Lung microvascular endothelial cell (primary cell): ENCODE measurements around the gene NUAK1. TPM values are rescaled to one million over a fixed set of nuclear protein-coding genes. Genes with fewer than 3 reads are reported as not detected.

Experiments
- total RNA-seq: library from RNA; depleted of rRNA; stranded (reverse); fragments of >200 nt; gene quantifications from 2 replicates; pipeline ENCODE4 v1.2.1, GENCODE V29; 2014

NUAK1 gene
- total RNA-seq, 1 donor from 2014 or later = 32.5 TPM

Other genes with a start within 250 kb of the NUAK1 start
- 35.9 and 41.0 TPM in 2 replicates for gene CKAP4, start 109.1 kb upstream of the NUAK1 start, total RNA-seq
- gene TCP11L2, start 163.8 kb upstream of the NUAK1 start, total RNA-seq = 42.7 and 59.1 TPM in 2 replicates
- 5.7 and 6.5 TPM in 2 replicates for gene POLR3B, start 218.8 kb upstream of the NUAK1 start, total RNA-seq